ENCODE data around the gene EVX2.

Gene EVX2

DNA sequence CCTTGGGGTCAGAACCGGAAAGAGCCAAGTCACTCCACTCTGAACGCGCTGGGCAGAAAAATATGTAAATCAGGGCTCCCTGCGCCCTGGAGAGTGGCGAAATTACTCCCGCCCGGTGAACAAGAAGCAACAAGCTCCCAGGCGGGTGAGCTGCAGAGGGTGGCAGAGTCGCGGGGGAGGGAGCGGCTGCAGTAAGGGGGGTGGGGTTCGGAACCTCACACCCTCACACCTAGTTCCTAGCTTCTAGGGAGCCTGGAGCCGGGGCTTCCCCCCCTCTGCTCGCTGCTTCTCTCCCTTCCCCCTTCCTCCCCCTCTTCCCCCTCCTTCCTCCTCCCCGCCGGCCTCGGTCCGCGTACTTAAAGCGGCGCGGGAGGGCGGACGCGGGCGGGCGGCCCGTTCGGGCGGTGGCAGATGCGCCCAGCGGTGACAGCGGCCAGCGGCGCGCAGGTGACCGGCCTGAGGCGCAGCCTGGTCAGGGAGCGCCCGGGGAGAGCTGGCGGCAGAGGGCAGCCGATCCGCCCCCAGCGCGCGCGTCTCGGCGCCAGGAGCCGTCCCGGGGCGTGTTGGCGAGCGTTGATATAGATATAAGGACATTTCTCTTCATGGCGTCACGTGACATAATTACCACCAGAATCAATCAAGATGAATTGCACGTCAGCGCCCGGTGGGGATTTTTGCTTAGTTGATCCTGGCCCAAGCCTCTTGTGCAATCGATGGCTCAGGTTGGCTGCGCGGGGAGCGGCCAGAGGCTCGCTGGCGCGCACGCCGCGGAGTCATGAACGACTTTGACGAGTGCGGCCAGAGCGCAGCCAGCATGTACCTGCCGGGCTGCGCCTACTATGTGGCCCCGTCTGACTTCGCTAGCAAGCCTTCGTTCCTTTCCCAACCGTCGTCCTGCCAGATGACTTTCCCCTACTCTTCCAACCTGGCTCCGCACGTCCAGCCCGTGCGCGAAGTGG, 23.1 kb upstream of the EVX2 start, which contains the start of gene HOXD11:
HOXD11 (plus strand) TSS at position 700 of the 959 bp plus-strand sequence; CDS start at position 776, 76 bp downstream.
- no peak for DNase-seq

DNA sequence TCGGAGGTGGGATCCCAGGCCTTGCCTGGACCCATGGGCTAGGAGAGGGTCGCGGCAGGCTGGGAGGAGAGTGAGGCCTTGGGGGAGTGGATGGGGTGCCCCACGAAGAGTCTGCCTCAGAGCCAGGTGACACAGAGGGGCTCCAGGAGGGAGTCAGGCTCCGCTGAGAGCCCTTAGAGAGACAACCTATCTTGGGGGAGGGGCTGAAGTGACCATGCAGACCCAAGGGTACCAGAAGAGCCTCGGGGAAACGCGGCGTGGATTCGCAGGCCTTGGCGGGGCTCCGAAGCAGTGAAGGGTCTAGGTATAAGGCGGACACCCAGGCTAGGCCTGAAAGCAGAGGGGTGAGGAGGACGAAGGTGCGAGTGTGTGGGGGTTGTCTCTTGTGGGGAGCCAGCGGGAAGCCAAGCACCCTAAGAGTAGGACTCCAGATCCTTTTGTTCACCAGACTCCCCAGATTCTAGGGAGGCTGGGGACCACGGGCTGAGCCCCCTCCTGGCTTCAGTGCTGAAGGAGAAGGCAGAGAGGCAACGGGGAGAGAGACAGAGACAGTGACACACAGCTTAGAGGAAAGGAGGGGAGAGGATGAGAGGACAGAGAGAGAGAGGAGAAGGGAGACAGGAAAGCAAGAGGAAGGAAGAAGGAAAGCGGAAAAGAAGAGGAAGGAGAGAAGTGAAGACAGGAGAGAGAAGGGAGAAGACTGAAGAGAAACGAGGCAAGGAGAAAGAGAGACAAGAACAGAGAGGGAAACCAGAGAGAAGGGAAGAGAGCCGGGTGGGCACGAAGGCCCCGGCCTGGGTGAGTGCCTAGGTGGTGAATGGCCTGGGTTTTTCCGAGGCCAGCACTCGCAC, 22.2 kb upstream of the EVX2 start:
- no peak for DNase-seq

DNA sequence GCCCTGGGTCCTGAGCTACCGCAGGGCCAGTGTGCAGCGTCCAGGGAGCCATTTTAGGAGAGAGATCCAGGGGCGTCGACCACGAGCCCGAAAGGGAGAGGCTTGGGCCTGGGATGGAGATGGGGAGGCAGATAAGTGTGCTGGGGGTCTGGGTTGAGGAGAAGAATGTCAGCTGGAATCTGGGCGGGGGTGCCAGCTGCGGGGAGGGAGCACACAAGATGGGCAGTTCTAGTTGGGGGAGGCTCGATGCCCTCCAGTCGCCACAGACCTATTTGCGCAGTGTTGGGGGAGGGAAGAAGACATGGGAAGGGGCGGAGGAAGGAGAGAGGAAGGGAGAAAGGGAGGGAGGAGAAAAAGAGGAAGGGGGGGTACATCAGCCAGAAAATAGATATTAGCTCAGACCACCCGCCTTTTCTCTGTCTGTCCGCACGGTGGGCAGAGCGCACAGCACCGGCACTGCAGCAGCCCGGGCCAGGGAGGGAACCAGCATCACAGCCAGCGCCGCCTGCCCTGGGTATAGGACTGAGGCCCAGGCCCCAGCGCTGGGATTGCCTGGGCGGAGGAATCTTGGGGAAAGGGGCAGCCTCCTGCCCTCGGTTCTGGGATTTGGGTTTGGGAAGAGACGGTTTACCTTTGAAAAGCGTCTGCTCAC, 21.4 kb upstream of the EVX2 start:
- no peak for DNase-seq

DNA sequence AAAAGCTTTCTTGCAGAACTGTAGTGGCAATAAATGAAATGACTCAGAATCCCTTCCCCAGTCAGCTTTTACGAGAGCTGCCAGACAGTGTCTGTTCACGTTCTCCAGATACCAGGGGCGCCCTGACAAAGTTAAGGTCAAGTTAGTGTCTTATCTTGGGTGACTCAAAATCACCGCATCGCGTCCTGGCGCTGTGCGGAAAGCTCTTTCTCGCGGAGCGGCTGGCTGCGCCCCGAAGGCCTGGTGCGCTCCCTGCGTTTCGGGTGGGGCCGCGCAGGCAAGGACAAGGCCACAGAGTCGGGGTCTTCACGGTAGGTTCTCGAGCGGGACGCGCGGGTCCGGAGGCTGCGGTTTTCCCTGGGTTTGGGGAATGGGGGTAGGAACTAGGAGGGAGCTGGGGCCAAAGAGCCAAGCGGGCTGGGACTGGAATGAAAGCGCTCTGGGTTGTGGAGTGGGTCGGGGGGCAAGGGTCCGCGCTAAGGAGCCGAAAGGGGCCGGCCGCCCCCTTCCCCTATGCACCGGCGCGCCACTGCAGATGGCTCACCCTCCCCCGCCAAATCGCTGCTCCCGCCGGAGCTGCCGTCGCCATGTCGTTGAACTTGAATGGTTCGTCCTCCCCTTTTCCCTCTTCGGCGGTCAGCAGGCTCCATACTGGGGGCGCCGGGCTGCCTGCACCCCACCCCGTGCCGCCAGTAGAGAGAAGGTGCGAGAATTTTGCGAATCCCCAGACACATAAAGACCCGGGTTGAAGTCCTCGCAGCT, 20.7 kb upstream of the EVX2 start:
- no peak for DNase-seq

- DNase-seq, result no peak
Observed at GRCh38 chr2:176103742-176104315, 20.1 kb upstream of the EVX2 start.

DNA sequence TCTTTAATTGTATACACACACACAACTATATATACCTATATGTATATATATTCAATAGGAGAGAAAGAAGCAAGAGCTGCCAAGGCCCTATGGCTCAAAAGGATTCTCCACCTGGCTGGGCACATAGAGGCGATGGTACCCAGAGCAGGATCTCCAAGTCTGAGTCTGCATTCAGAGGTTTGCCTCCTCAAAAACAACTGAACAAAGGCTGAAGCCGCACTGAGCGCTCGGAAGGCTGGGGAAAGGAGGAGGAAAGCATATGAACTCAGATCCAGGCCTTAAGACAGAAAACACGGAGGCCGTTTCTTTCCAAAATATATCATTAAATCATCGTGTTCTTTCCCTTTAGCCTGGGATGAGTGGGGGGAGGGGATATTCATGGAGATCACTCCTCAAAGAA, 19.4 kb upstream of the EVX2 start:
- no peak for DNase-seq

DNA sequence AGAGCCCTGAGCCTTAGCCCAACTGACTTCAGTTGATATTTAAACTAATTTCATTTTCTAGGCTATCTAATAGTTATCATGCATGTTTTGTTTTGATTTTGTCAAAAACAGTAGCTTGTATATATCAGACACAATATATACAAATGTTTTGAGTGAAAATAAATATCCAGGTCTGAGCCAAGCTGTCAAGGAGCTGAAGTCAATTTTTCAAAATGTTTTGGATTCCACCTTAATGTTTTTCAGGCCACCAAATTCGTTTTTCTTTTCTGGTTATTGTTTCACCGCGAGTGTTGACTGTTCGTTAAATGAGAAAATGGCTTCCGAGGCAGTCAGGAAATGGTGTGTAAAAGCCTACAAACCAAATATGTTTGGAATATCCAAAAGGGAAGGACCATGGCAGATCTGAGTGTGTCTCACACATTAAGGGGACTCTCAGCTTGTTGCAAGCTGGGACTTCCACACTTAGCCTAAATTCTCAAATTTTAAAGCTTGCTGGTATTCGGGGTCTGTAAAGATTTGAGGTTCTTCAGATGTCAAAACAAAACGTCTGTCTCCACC, 18.6 kb upstream of the EVX2 start:
- no peak for DNase-seq

DNA sequence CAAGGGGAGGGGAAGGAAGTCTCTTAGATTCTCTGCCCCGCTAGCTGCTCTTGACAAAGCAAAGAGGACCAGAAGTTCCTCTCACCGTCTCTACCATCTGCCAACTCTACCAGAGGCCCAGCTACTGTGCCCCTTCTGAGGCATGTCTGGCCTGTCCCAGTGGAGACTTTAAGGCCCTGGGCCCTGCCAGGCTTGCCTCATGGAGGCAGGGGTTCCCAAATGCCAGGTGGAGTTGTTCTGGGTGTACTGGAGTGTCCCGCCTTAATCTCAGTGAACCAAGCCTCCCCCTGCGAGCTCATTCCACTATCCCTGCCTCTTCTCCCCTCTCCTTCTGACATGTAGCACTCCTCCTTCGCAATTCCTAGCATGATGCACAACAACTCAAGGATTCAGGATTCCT, 18.1 kb upstream of the EVX2 start:
- DNase-seq, result no peak

- DNase-seq, result no peak
Observed at GRCh38 chr2:176101216-176101830, 17.6 kb upstream of the EVX2 start.

DNA sequence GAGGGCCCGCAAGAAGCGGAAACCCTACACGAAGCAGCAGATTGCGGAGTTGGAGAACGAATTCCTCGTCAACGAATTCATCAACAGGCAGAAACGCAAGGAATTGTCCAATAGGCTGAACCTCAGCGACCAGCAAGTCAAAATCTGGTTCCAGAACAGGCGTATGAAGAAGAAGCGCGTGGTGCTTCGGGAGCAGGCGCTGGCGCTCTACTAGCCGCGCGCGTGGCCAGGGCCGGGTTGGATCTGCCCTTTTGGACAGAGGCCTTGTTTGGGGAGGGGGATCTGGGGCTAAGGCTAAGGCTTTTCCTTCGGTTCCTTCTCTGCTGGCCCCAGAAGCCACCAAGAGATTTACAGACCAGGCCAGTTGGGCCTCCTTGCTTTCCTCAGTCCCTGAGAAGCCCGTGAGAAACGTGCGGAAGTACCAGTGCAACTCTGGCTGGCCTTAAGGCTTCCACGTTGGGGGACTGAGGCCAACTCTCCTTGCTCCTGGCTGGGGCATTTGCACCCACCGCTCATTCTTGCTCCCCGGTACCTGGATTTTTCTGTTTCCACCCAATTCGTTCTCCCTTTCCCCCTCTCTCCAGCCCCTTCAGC, 16.9 kb upstream of the EVX2 start:
- DNase-seq, result no peak

DNA sequence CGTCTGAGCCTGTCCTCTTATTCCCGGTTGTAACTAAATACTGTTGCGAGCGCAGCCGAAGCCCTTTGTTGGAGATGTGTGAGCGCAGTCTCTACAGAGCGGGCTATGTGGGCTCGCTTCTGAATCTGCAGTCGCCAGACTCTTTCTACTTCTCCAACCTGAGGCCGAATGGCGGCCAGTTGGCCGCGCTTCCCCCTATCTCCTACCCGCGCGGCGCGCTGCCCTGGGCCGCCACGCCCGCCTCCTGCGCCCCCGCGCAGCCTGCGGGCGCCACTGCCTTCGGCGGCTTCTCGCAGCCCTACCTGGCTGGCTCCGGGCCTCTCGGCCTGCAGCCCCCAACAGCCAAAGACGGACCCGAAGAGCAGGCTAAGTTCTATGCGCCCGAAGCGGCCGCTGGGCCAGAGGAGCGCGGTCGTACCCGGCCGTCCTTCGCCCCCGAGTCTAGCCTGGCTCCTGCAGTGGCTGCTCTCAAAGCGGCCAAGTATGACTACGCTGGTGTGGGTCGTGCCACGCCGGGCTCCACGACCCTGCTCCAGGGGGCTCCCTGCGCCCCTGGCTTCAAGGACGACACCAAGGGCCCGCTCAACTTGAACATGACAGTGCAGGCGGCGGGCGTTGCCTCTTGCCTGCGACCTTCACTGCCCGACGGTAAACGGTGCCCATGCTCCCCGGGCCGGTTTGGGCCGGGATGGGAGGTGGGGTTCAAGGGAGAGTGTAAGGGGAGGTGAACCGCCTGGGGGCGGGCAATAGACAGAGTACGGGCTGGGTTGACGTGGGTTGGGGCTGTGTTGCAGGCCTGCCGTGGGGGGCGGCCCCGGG, 16.2 kb upstream of the EVX2 start, which contains the start of gene HOXD12:
HOXD12 (plus strand) TSS at position 68 of the 819 bp plus-strand sequence; CDS start at position 75, 7 bp downstream.
- no peak for DNase-seq

DNA sequence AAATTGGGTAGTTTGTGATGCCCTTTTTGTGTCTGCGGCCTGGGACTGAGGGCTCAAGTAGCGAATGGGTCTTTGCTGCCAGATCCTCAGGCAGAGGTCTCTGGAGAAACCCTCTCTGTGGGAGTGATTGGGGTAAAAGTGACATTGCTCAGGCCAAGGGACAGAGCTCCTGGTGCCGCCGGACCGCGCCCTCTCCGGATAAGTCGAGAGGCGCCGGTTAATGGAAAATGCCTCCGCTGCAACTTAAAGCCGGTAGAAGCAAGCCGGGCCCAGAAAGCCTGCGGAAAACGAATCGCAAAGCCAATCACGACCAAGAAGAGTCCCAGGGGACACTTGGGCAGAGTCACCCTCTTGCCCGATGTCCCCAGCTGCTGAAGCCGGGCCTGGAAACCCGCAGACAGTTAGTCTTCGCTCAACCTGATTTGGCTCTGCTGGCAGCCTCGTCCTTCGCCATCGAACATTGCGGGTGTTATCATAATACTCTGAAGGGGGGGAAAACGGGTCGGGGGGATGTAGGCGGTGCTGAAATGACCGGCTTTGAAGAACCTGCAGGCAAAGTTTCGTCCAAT, 15.5 kb upstream of the EVX2 start:
- DNase-seq, result no peak

- no peak for DNase-seq
Observed at GRCh38 chr2:176098366-176099158, 14.8 kb upstream of the EVX2 start.

DNA sequence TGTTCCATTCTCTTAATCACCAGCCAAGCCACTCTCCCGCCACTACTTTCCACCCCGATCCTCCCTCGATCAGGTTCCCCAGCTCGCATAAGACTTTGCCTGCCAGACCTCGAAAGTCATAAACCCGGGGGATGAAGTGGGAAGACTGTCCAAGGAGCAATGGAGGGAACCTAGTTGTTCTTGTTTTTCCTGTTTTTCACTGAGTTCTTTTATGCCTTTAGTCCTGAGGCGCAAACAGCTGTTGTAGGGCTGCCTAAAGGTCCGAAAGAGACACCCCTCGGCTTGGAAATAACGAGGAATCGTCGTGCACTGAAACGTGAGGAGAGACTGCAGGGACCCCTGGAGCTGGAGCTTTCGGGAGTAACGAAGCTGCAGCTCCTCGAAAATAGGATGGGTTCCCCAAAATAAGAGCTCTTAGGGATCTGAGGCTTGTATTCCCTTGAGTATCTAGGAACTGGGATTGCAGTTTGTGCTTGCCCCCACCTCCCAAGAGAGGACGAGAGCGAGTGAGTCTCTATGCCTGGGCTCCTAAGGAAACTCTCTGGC, 14.1 kb upstream of the EVX2 start:
- DNase-seq, result no peak

GRCh38 chr2:176096986-176097819, 13.4 kb upstream of the EVX2 start:
- peak; percentile 55 for DNase-seq

GRCh38 chr2:176096243-176096985, 12.7 kb upstream of the EVX2 start:
- DNase-seq, result no peak
